ENCODE results near the gene DERL3. TPM values are rescaled to one million over a fixed set of nuclear protein-coding genes. Genes with fewer than 3 reads are reported as not detected.

DERL3 gene
- total and polyA plus RNA-seq, 2 of the 13 experiments (the other 11 are each of a cell fraction or from before 2014, with no cell fraction given) = not detected

DNA sequence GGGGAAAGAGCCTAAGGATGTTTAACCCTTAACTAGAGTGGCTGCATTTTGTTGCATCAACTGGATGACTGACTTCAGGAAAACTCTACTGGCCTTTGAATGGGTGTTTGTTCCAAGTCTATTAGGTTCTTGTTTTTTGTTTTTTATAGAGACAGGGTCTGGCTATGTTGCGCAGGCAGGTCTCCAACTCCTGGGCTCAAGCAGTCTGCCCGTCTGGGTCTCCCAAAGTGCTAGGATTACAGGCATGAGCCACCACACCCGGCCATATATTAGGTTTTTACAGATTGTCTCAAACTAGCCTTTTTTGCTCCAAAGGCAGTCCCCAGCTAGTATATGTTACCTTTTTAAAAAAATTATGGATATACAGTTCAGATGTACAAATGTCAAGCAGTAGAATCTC is 50.9 kb downstream of the DERL3 start (continued):
- TF ChIP-seq, protein P1, sequence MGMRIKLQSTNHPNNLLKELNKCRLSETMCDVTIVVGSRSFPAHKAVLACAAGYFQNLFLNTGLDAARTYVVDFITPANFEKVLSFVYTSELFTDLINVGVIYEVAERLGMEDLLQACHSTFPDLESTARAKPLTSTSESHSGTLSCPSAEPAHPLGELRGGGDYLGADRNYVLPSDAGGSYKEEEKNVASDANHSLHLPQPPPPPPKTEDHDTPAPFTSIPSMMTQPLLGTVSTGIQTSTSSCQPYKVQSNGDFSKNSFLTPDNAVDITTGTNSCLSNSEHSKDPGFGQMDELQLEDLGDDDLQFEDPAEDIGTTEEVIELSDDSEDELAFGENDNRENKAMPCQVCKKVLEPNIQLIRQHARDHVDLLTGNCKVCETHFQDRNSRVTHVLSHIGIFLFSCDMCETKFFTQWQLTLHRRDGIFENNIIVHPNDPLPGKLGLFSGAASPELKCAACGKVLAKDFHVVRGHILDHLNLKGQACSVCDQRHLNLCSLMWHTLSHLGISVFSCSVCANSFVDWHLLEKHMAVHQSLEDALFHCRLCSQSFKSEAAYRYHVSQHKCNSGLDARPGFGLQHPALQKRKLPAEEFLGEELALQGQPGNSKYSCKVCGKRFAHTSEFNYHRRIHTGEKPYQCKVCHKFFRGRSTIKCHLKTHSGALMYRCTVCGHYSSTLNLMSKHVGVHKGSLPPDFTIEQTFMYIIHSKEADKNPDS (CRISPR knock-in tag; IDR thresholded peaks at IDR 0.05) = no peak
- TF ChIP-seq SMC3 (IDR thresholded peaks at IDR 0.05; ENCODE audit: low read length) = no peak
- no peak for TF ChIP-seq ZNF292 (CRISPR knock-in tag; IDR thresholded peaks at IDR 0.05; ENCODE audit: borderline replicate concordance, low read depth)

DNA sequence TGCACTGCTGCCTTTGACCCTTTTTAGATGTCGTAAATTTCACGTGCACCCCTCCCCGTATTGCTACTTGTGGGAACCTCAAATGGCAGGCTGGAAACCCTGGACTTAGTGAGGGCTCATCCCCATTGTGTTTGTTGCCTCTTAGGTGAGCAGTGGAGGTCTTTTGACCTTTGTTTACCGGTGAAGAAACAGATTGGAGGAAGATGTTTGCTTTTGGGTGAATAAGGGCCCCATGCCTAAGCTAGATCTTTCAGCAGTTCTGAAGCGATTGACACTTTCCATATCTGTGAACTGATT is 51.3 kb downstream of the DERL3 start:
- peak overlapping the region; percentile 99 for H3K27ac ChIP-seq (ENCODE audit: extremely low read length, insufficient read depth, low read length)
- DNase-seq (ENCODE audit: low spot score) (no peak), ATAC-seq (no peak), FAIRE-seq (no peak)
- WGBS (ENCODE audit: low lambda C conversion rate) = 3% methylated on average over 5 of the region's 5 CpGs
- H3K4me1 ChIP-seq (ENCODE audit: insufficient read depth, low read length) = peaks cover 65% of the 10 kb centered on the region
- H3K9ac ChIP-seq (ENCODE audit: insufficient read depth, low read depth, low read length) = peak overlapping the region; percentile 99
- in situ Hi-C loops (cut with HindIII; ENCODE audit: extremely low pct_ligation_motif_present, low pct_unique_long_range_greater_than_20kb) = no loop called here
- ChIA-PET CTCF (ENCODE audit: low intra/inter-chr PET ratio, low total read pairs) (no interaction called here), POLR2A (interaction anchor here (1.0 to 7.1 kb wide), 5 partner anchors 12 to 70 kb away, joined by 3 to 201 read pairs (median 10); partner anchors contain the start of genes CHCHD10, MMP11 and SLC2A11)
- no peaks in the 10 kb centered on the region for H3K27me3 ChIP-seq (ENCODE audit: control insufficient read depth in 1 of 2, insufficient read depth in 2 of 2, low read length in 2 of 2)
- H3K36me3 ChIP-seq (replicated peaks in 1 of 2; ENCODE audit: control insufficient read depth in 1 of 2, insufficient read depth in 2 of 2, low read length in 2 of 2) = peaks cover 9 to 13% of the 10 kb centered on the region in 2 experiments; a peak in 4 of 5 replicates
- H4K20me1 ChIP-seq (ENCODE audit: insufficient read depth, low read length) = peaks cover 23% of the 10 kb centered on the region
- peak overlapping the region; percentile 99 for H3K4me2 ChIP-seq (ENCODE audit: low read depth, low read length)
- no peaks in the 10 kb centered on the region for H3K9me3 ChIP-seq (ENCODE audit: low read length)
- no TSS peak for BruUV-seq (replicated peaks)
- H3K4me3 ChIP-seq (replicated peaks in 1 of 3; ENCODE audit: insufficient read depth in 1 of 3, low read depth in 2 of 3, low read length in 3 of 3) = peak overlapping the region; percentile 84 to 92 (median 90)
- no peak overlapping the region for H2AFZ ChIP-seq (ENCODE audit: low read length)
- intact Hi-C loops (cut with micrococcal nuclease; ENCODE audit: unreplicated experiment) = loop anchor here (5.0 kb wide), 1 partner anchor 70 kb away; the partner anchor contains the start of gene SLC2A11
- peaks cover 49% of the 10 kb centered on the region for H3K79me2 ChIP-seq (ENCODE audit: insufficient read depth, low read length)
- TF ChIP-seq ZNF180 (CRISPR knock-in tag; IDR thresholded peaks at IDR 0.05; ENCODE audit: borderline replicate concordance, low read depth) (no peak), ASH2L (IDR thresholded peaks at IDR 0.05; ENCODE audit: insufficient read length, low read depth, low read length) (peak; percentile 9), BHLHE40 (IDR thresholded peaks at IDR 0.05; ENCODE audit: low read length) (peak; percentile 79), NR2F6 (IDR thresholded peaks at IDR 0.05) (0 out of 2 replicates have a peak, but pooled peaks have one; percentile 12), NR2F6 (CRISPR knock-in tag; IDR thresholded peaks at IDR 0.05) (no peak), SAP130 (CRISPR knock-in tag; IDR thresholded peaks at IDR 0.05; ENCODE audit: low read depth) (peak; percentile 12), SRSF4 (IDR thresholded peaks at IDR 0.05; ENCODE audit: low read depth, low read length, poor library complexity, severe bottlenecking) (no peak), SOX6 (IDR thresholded peaks at IDR 0.05) (no peak), SOX6 (CRISPR knock-in tag; IDR thresholded peaks at IDR 0.05) (peak; percentile 6), ZMYM4 (CRISPR knock-in tag; IDR thresholded peaks at IDR 0.05) (0 out of 2 replicates have a peak, but pooled peaks have one; percentile 4), GPN1 (CRISPR knock-in tag; IDR thresholded peaks at IDR 0.05; ENCODE audit: borderline replicate concordance) (no peak), PAF1 (CRISPR knock-in tag; IDR thresholded peaks at IDR 0.05) (no peak), FOXP1 (IDR thresholded peaks at IDR 0.05) (no peak), FOXP1 (CRISPR knock-in tag; IDR thresholded peaks at IDR 0.05) (peak; percentile 38; the same call in 1 of the 2 replicates), FOXK2 (IDR thresholded peaks at IDR 0.05) (0 out of 2 replicates have a peak, but pooled peaks have one; percentile 65), HDAC1 (CRISPR knock-in tag; IDR thresholded peaks at IDR 0.05) (0 out of 2 replicates have a peak, but pooled peaks have one; percentile 2), ZNF350 (CRISPR knock-in tag; IDR thresholded peaks at IDR 0.05; ENCODE audit: borderline replicate concordance, low read depth) (0 out of 2 replicates have a peak, but pooled peaks have one; percentile 34), ZSCAN30 (CRISPR knock-in tag; IDR thresholded peaks at IDR 0.05) (0 out of 2 replicates have a peak, but pooled peaks have one; percentile 54)
- TF ChIP-seq, protein P2, sequence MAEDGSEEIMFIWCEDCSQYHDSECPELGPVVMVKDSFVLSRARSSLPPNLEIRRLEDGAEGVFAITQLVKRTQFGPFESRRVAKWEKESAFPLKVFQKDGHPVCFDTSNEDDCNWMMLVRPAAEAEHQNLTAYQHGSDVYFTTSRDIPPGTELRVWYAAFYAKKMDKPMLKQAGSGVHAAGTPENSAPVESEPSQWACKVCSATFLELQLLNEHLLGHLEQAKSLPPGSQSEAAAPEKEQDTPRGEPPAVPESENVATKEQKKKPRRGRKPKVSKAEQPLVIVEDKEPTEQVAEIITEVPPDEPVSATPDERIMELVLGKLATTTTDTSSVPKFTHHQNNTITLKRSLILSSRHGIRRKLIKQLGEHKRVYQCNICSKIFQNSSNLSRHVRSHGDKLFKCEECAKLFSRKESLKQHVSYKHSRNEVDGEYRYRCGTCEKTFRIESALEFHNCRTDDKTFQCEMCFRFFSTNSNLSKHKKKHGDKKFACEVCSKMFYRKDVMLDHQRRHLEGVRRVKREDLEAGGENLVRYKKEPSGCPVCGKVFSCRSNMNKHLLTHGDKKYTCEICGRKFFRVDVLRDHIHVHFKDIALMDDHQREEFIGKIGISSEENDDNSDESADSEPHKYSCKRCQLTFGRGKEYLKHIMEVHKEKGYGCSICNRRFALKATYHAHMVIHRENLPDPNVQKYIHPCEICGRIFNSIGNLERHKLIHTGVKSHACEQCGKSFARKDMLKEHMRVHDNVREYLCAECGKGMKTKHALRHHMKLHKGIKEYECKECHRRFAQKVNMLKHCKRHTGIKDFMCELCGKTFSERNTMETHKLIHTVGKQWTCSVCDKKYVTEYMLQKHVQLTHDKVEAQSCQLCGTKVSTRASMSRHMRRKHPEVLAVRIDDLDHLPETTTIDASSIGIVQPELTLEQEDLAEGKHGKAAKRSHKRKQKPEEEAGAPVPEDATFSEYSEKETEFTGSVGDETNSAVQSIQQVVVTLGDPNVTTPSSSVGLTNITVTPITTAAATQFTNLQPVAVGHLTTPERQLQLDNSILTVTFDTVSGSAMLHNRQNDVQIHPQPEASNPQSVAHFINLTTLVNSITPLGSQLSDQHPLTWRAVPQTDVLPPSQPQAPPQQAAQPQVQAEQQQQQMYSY (CRISPR knock-in tag; IDR thresholded peaks at IDR 0.05) = peak; percentile 59; the same call in 1 of the 2 replicates
